ENCODE measurements around the gene HLA-F. TPM values are rescaled to one million over a fixed set of nuclear protein-coding genes. Genes with fewer than 3 reads are reported as not detected.

HLA-F gene
- total RNA-seq, 4 donors from 2014 or later, result 14.2 to 146 (median 104) TPM

DNA sequence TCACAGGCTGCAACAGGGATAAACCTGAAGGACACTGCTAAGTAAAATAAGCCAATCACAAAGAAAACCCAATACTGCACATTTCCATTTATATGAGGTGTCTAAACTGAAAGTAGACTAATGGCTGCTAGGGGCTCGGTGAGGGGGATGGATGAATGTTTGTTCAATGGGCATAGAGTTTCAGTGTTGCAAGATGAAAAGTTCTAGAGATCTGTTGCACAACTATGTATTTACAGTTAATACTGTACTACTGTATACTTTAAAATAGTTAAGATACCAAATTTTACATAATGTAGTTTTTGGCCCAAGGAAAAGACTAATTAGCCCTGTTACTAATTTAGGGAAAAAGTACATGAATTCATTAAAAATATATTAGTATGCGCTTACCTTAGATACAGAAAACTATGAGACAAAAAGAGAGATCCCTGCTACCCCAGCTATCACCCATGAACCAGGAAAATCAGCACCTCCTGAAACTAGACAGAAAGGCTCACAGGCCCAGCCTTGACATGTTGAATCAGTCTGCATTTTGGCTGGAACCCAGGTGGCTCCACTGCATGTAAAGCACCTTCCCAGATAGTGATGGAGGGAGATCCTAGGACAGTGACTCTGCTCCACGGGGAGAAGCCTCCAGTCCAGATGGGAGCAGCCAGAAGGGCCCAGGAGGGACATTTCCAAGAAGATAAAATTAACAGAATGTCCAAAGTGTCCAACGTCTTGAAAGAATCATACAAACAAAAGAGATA lies 16.1 kb downstream of the HLA-F start:
- Histone ChIP-seq H3K9me3 (no peaks in the 10 kb centered on the region), H3K4me1 (no peaks in the 10 kb centered on the region), H3K27me3 (no peaks in the 10 kb centered on the region), H3K36me3 (no peaks in the 10 kb centered on the region), H3K4me3 (no peak overlapping the region), H3K27ac (no peak overlapping the region)
- no peak for TF ChIP-seq POLR2A (IDR thresholded peaks at IDR 0.05)
- TF ChIP-seq, protein P1, sequence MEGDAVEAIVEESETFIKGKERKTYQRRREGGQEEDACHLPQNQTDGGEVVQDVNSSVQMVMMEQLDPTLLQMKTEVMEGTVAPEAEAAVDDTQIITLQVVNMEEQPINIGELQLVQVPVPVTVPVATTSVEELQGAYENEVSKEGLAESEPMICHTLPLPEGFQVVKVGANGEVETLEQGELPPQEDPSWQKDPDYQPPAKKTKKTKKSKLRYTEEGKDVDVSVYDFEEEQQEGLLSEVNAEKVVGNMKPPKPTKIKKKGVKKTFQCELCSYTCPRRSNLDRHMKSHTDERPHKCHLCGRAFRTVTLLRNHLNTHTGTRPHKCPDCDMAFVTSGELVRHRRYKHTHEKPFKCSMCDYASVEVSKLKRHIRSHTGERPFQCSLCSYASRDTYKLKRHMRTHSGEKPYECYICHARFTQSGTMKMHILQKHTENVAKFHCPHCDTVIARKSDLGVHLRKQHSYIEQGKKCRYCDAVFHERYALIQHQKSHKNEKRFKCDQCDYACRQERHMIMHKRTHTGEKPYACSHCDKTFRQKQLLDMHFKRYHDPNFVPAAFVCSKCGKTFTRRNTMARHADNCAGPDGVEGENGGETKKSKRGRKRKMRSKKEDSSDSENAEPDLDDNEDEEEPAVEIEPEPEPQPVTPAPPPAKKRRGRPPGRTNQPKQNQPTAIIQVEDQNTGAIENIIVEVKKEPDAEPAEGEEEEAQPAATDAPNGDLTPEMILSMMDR (IDR thresholded peaks at IDR 0.05), result no peak
- intact Hi-C loops (cut with DNase I; ENCODE audit: low total_unique reads), result no loop called here
- no peak for DNase-seq

DNA sequence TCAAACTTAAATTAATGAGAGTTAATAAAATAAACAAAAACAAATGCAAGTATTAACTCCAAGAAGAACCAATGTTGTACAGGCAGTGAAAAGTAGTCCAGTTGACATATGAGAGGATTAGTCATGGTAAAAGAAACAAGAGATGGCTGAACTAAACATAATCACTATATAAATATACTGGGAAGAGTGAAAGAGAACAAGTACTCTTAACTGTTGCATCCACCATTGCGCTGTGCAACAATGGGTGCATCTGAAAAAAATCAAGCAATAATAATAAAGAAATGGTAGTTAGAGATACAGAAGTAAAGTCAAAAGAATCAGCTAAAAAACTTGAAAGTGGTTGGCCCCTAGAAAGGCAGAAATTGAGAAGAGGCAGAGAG lies 16.6 kb downstream of the HLA-F start:
- TF ChIP-seq, protein P1 (IDR thresholded peaks at IDR 0.05), result no peak
- TF ChIP-seq POLR2A (IDR thresholded peaks at IDR 0.05), result no peak
- intact Hi-C loops (cut with DNase I; ENCODE audit: low total_unique reads), result no loop called here
- Histone ChIP-seq H3K27ac (no peak overlapping the region), H3K4me1 (no peaks in the 10 kb centered on the region), H3K36me3 (no peaks in the 10 kb centered on the region), H3K9me3 (no peaks in the 10 kb centered on the region), H3K4me3 (no peak overlapping the region), H3K27me3 (no peaks in the 10 kb centered on the region)
- no peak for DNase-seq

DNA sequence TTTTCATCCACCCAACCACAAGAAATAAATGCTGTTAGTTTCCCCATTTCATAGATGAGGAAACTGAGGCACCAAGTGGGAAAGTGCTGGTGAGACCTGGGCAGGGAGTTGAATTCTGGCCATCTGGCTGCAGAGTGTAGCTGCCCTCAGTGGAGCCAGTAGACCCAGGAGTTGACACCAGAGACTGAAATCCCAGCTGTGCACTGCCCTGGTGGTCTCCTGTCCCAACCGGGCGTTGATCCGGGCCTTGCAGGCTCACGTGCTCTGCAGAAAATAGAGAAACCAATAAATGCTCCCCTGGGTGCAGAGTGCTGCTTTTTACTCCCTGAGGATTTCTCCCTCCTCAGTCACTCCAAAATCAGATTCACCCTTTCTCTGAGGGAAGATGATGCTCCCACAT lies 18.4 kb downstream of the HLA-F start:
- H3K36me3 ChIP-seq, result no peaks in the 10 kb centered on the region
- H3K4me3 ChIP-seq, result no peak overlapping the region
- H3K27me3 ChIP-seq, result no peaks in the 10 kb centered on the region
- DNase-seq, result no peak
- H3K27ac ChIP-seq, result no peak overlapping the region
- no peaks in the 10 kb centered on the region for H3K9me3 ChIP-seq
- TF ChIP-seq, protein P1 (IDR thresholded peaks at IDR 0.05), result no peak
- TF ChIP-seq POLR2A (IDR thresholded peaks at IDR 0.05), result no peak
- H3K4me1 ChIP-seq, result no peaks in the 10 kb centered on the region
- intact Hi-C loops (cut with DNase I; ENCODE audit: low total_unique reads), result no loop called here

DNA sequence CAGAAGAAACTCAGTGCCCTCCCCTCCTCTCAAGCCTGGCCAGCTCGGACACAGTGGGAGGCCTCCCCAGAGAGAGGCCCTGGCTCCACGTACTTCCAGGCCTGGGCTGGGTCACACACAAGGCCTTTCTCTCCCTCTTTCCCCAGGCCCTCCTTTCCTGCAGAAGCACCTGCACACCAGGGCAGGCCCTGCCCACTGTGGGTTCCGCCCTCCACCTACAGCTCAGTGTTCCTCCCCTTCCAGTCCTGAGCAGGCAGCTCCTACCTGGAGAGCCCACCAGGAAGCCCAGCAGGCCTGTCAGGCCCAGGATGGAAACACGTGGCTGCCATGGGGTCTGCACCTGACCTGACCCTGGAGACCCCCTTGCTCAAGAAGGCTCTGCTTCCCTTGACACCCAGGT lies 18.9 kb downstream of the HLA-F start:
- DNase-seq, result no peak

DNA sequence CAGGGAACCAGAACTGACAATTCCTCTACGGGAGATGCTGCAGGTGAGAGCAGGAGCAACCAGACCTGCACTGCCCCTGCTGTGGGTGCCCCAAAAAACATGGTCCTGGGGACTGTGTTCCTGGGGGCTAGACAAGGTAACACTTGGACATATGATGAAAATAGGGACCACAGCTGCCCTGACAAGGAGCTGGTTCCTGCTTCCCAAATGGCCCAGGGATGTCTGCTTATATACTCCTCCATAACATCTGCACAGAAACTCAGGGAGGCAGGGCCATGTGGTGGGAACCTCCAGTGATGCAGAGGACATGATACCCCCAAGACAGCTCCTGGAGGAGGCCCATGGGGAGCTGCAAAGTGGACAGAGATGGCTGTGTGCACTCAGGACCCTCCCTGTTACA lies 19.8 kb downstream of the HLA-F start:
- no peak for TF ChIP-seq POLR2A (IDR thresholded peaks at IDR 0.05)
- TF ChIP-seq, protein P1 (IDR thresholded peaks at IDR 0.05), result no peak
- intact Hi-C loops (cut with DNase I; ENCODE audit: low total_unique reads), result no loop called here

More for the DNA sequence above, 18.9 kb downstream of the HLA-F start:
- no peak overlapping the region for H3K4me3 ChIP-seq
- H3K36me3 ChIP-seq, result no peaks in the 10 kb centered on the region
- TF ChIP-seq POLR2A (IDR thresholded peaks at IDR 0.05), result no peak
- TF ChIP-seq, protein P1 (IDR thresholded peaks at IDR 0.05), result no peak
- no peaks in the 10 kb centered on the region for H3K9me3 ChIP-seq
- H3K27me3 ChIP-seq, result no peaks in the 10 kb centered on the region
- intact Hi-C loops (cut with DNase I; ENCODE audit: low total_unique reads), result no loop called here
- no peaks in the 10 kb centered on the region for H3K4me1 ChIP-seq
- H3K27ac ChIP-seq, result no peak overlapping the region

More for the DNA sequence above, 19.8 kb downstream of the HLA-F start:
- Histone ChIP-seq H3K4me3 (no peak overlapping the region), H3K27ac (no peak overlapping the region), H3K27me3 (no peaks in the 10 kb centered on the region), H3K9me3 (no peaks in the 10 kb centered on the region), H3K4me1 (peaks cover 0 to 6% of the 10 kb centered on the region in 2 donors), H3K36me3 (no peaks in the 10 kb centered on the region)
- DNase-seq, result no peak

Measured in uterus (tissue), 4 donors.